ENCODE data around the gene SLC35D3. TPM values are rescaled to one million over a fixed set of nuclear protein-coding genes. Genes with fewer than 3 reads are reported as not detected.

Gene SLC35D3
- total RNA-seq, 1 experiment from 2014 or later = not detected

- Histone ChIP-seq H3K27ac (ENCODE audit: low read depth, low read length) (no peak overlapping the region), H3K9me2 (ENCODE audit: insufficient read depth) (no peaks in the 10 kb centered on the region), H3K9ac (ENCODE audit: low read length) (no peak overlapping the region), H4K20me1 (ENCODE audit: insufficient read depth) (no peaks in the 10 kb centered on the region), H3K4me2 (ENCODE audit: low read length) (no peak overlapping the region), H3K79me2 (ENCODE audit: insufficient read depth, low read length) (no peaks in the 10 kb centered on the region), H3K4me1 (ENCODE audit: control insufficient read depth in 1 of 2, insufficient read depth in 2 of 2, low read length in 2 of 2) (no peaks in the 10 kb centered on the region), H3K4me3 (replicated peaks in 1 of 2; ENCODE audit: low read depth in 1 of 2, low read length in 2 of 2) (no peak overlapping the region), H3K27me3 (ENCODE audit: insufficient read depth, low read length) (no peaks in the 10 kb centered on the region), H2AFZ (ENCODE audit: low read depth, low read length, poor library complexity, severe bottlenecking) (no peak overlapping the region), H3K36me3 (ENCODE audit: control insufficient read depth in 1 of 2, insufficient read depth in 2 of 2, low read length in 2 of 2) (no peaks in the 10 kb centered on the region), H3K9me3 (ENCODE audit: control insufficient read depth in 1 of 2, insufficient read depth in 1 of 2, low read depth in 1 of 2, low read length in 2 of 2) (no peaks in the 10 kb centered on the region)
- DNase-seq (ENCODE audit: low read depth, low spot score) = no peak
- intact Hi-C loops (cut with micrococcal nuclease) = no loop called here
- no peak for TF ChIP-seq ZFX (IDR thresholded peaks at IDR 0.05)
- TF ChIP-seq SRF (IDR thresholded peaks at IDR 0.05; ENCODE audit: low read depth) = no peak
- no peak for TF ChIP-seq POLR2AphosphoS5 (IDR thresholded peaks at IDR 0.05; ENCODE audit: low read depth, low read length)
- no peak for TF ChIP-seq EZH2phosphoT487 (IDR thresholded peaks at IDR 0.05; ENCODE audit: borderline replicate concordance)
- TF ChIP-seq SP1 (IDR thresholded peaks at IDR 0.05; ENCODE audit: low read depth) = no peak
- no peak for TF ChIP-seq SIN3A (IDR thresholded peaks at IDR 0.05; ENCODE audit: low read depth)
- TF ChIP-seq, protein P1, sequence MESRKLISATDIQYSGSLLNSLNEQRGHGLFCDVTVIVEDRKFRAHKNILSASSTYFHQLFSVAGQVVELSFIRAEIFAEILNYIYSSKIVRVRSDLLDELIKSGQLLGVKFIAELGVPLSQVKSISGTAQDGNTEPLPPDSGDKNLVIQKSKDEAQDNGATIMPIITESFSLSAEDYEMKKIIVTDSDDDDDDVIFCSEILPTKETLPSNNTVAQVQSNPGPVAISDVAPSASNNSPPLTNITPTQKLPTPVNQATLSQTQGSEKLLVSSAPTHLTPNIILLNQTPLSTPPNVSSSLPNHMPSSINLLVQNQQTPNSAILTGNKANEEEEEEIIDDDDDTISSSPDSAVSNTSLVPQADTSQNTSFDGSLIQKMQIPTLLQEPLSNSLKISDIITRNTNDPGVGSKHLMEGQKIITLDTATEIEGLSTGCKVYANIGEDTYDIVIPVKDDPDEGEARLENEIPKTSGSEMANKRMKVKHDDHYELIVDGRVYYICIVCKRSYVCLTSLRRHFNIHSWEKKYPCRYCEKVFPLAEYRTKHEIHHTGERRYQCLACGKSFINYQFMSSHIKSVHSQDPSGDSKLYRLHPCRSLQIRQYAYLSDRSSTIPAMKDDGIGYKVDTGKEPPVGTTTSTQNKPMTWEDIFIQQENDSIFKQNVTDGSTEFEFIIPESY (IDR thresholded peaks at IDR 0.05; ENCODE audit: extremely low read depth, insufficient replicate concordance, low read length) = no peak
- TF ChIP-seq, protein P2, sequence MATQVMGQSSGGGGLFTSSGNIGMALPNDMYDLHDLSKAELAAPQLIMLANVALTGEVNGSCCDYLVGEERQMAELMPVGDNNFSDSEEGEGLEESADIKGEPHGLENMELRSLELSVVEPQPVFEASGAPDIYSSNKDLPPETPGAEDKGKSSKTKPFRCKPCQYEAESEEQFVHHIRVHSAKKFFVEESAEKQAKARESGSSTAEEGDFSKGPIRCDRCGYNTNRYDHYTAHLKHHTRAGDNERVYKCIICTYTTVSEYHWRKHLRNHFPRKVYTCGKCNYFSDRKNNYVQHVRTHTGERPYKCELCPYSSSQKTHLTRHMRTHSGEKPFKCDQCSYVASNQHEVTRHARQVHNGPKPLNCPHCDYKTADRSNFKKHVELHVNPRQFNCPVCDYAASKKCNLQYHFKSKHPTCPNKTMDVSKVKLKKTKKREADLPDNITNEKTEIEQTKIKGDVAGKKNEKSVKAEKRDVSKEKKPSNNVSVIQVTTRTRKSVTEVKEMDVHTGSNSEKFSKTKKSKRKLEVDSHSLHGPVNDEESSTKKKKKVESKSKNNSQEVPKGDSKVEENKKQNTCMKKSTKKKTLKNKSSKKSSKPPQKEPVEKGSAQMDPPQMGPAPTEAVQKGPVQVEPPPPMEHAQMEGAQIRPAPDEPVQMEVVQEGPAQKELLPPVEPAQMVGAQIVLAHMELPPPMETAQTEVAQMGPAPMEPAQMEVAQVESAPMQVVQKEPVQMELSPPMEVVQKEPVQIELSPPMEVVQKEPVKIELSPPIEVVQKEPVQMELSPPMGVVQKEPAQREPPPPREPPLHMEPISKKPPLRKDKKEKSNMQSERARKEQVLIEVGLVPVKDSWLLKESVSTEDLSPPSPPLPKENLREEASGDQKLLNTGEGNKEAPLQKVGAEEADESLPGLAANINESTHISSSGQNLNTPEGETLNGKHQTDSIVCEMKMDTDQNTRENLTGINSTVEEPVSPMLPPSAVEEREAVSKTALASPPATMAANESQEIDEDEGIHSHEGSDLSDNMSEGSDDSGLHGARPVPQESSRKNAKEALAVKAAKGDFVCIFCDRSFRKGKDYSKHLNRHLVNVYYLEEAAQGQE (IDR thresholded peaks at IDR 0.05; ENCODE audit: low read depth) = no peak
- no peak for TF ChIP-seq CEBPB (IDR thresholded peaks at IDR 0.05; ENCODE audit: low read depth)
- no peak for TF ChIP-seq POLR2A (IDR thresholded peaks at IDR 0.05; ENCODE audit: borderline replicate concordance, extremely low read depth, insufficient read depth, insufficient read length)
- TF ChIP-seq MAX (IDR thresholded peaks at IDR 0.05) = no peak
- no peak for TF ChIP-seq ELF1 (IDR thresholded peaks at IDR 0.05; ENCODE audit: borderline replicate concordance, low read depth)
- no peak for TF ChIP-seq EZH2 (IDR thresholded peaks at IDR 0.05)
- POLR2A ChIA-PET = no interaction called here
- RAD21 ChIA-PET (ENCODE audit: low non-redundant PET in 1 of 2, low total read pairs in 2 of 2, uncharacterized antibody in 2 of 2, unreplicated experiment in 2 of 2) = no interaction called here
- no peak for ATAC-seq
- CTCF ChIA-PET = no interaction called here
- no TSS peak for BruUV-seq (replicated peaks)
These were observed 28.5 kb downstream of the SLC35D3 start for GRCh38 chr6:136950436-136951126.

Measured in HCT116 (cell line).